ENCODE measurements around the gene SSR1. TPM values are rescaled to one million over a fixed set of nuclear protein-coding genes. Genes with fewer than 3 reads are reported as not detected.
A peak's percentile ranks its signal among the peaks of the same experiment; 100 is the strongest.
"Not testable (repeated sequence)": the region's sequence is repeated elsewhere in the genome, so short reads cannot be mapped to it uniquely, and the experiment has no call there.

The SSR1 gene
- total RNA-seq (2014; rRNA removed): 65.2 and 67.2 TPM in 2 replicates
- Bru-seq, nascent RNA: percentile 94 among the genes with signal in this experiment
- BruChase-seq, experiment 1, labeled RNA remaining after a 6-hour chase: percentile 97 among the genes with signal in this experiment
- BruChase-seq, experiment 2, labeled RNA remaining after a 2-hour chase: percentile 92 among the genes with signal in this experiment
- long read RNA-seq, full-length matches to known transcripts: 302 of 383 reads
- long read RNA-seq, partial matches to known transcripts: 3 of 383 reads
- long read RNA-seq, other reads (novel, unspliced or antisense): 78 of 383 reads

- ChIA-PET POLR2A (ENCODE audit: unreplicated experiment) (interaction anchor here (0.6 kb wide), 2 partner anchors 98 to 278 kb away, joined by 4 to 13 read pairs; no protein-coding TSS in a partner anchor), CTCF (no interaction called here)
- Histone ChIP-seq H3K27ac (ENCODE audit: low read length) (peak within 1 kb of the TSS; percentile 53), H4K20me1 (ENCODE audit: low read length) (peaks cover 20% of the 10 kb centered on the region), H3K9me2 (replicated peaks; ENCODE audit: low read length) (no peaks in the 10 kb centered on the region), H3K9me3 (ENCODE audit: low read length) (no peaks in the 10 kb centered on the region), H2AFZ (ENCODE audit: low read length) (peak within 1 kb of the TSS; percentile 85), H3K79me2 (ENCODE audit: low read length) (peaks cover 51% of the 10 kb centered on the region), H3K4me1 (ENCODE audit: insufficient read depth, low read length) (peaks cover 18% of the 10 kb centered on the region), H3K4me3 (ENCODE audit: low read length) (peak within 1 kb of the TSS; percentile 91), H3F3A (ENCODE audit: low read length, unreplicated experiment) (no peaks in the 10 kb centered on the region), H3K9ac (ENCODE audit: low read length) (peak within 1 kb of the TSS; percentile 97), H3K27me3 (ENCODE audit: low read length) (no peaks in the 10 kb centered on the region), H3K36me3 (ENCODE audit: low read depth, low read length) (peaks cover 21% of the 10 kb centered on the region), H3K4me2 (ENCODE audit: low read length) (peak within 1 kb of the TSS; percentile 79)
- BruUV-seq (replicated peaks): no TSS peak
- DNase-seq: peak; percentile 97
- intact Hi-C loops (cut with micrococcal nuclease): loop anchor here (1.0 kb wide), 2 partner anchors 76 to 228 kb away; partner anchors contain the start of genes CAGE1, DSP and RIOK1
- TF ChIP-seq EZH2 (IDR thresholded peaks at IDR 0.05; ENCODE audit: low read length, unreplicated experiment) (no peak), CTCF (conservative IDR thresholded peaks at IDR 0.05; ENCODE audit: low read depth, low read length) (no peak), EZH2phosphoT487 (IDR thresholded peaks at IDR 0.05; ENCODE audit: borderline replicate concordance, low read length) (no peak)
- peak; percentile 95 for ATAC-seq
These were observed at the start of gene SSR1 for GRCh38 chr6:7312616-7313504. Gene SSR1, minus strand, starts transcription at chr6:7313199. Its CDS starts 79 bp downstream, at chr6:7313120.

GRCh38 chr6:7351916-7352315, 38.9 kb upstream of the SSR1 start:
- H3K9me3 ChIP-seq (ENCODE audit: low read length); intact Hi-C loops (cut with micrococcal nuclease); DNase-seq; H2AFZ ChIP-seq (ENCODE audit: low read length); H3K9me2 ChIP-seq (replicated peaks; ENCODE audit: low read length); H3K27ac ChIP-seq (ENCODE audit: low read length); H4K20me1 ChIP-seq (ENCODE audit: low read length); H3F3A ChIP-seq (ENCODE audit: low read length, unreplicated experiment); H3K4me3 ChIP-seq (ENCODE audit: low read length); H3K9ac ChIP-seq (ENCODE audit: low read length); ATAC-seq; H3K4me2 ChIP-seq (ENCODE audit: low read length); H3K36me3 ChIP-seq (ENCODE audit: low read depth, low read length); H3K27me3 ChIP-seq (ENCODE audit: low read length); H3K79me2 ChIP-seq (ENCODE audit: low read length); CTCF ChIA-PET; POLR2A ChIA-PET (ENCODE audit: unreplicated experiment); BruUV-seq (replicated peaks): not testable (repeated sequence)
- peaks cover 13% of the 10 kb centered on the region for H3K4me1 ChIP-seq (ENCODE audit: insufficient read depth, low read length)

- H4K20me1 ChIP-seq (ENCODE audit: low read length); H3K4me3 ChIP-seq (ENCODE audit: low read length); ATAC-seq; POLR2A ChIA-PET (ENCODE audit: unreplicated experiment); BruUV-seq (replicated peaks); H3K36me3 ChIP-seq (ENCODE audit: low read depth, low read length); intact Hi-C loops (cut with micrococcal nuclease); H3K9me2 ChIP-seq (replicated peaks; ENCODE audit: low read length); H3K9ac ChIP-seq (ENCODE audit: low read length); CTCF ChIA-PET; H3K79me2 ChIP-seq (ENCODE audit: low read length); H3K27me3 ChIP-seq (ENCODE audit: low read length); DNase-seq; H3K27ac ChIP-seq (ENCODE audit: low read length); H3F3A ChIP-seq (ENCODE audit: low read length, unreplicated experiment); H3K4me2 ChIP-seq (ENCODE audit: low read length); H2AFZ ChIP-seq (ENCODE audit: low read length); H3K9me3 ChIP-seq (ENCODE audit: low read length): not testable (repeated sequence)
- peaks cover 18% of the 10 kb centered on the region for H3K4me1 ChIP-seq (ENCODE audit: insufficient read depth, low read length)
These were observed 37.6 kb upstream of the SSR1 start for GRCh38 chr6:7350591-7350990.

- POLR2A ChIA-PET (ENCODE audit: unreplicated experiment); intact Hi-C loops (cut with micrococcal nuclease); H3K27me3 ChIP-seq (ENCODE audit: low read length); H3K9me2 ChIP-seq (replicated peaks; ENCODE audit: low read length); H3F3A ChIP-seq (ENCODE audit: low read length, unreplicated experiment); H4K20me1 ChIP-seq (ENCODE audit: low read length); H3K79me2 ChIP-seq (ENCODE audit: low read length); H3K36me3 ChIP-seq (ENCODE audit: low read depth, low read length); BruUV-seq (replicated peaks); H3K9me3 ChIP-seq (ENCODE audit: low read length); CTCF ChIA-PET; H3K4me3 ChIP-seq (ENCODE audit: low read length): not testable (repeated sequence)
- Histone ChIP-seq H3K4me1 (ENCODE audit: insufficient read depth, low read length) (peaks cover 22% of the 10 kb centered on the region), H3K4me2 (ENCODE audit: low read length) (peak overlapping the region; percentile 53), H2AFZ (ENCODE audit: low read length) (peak overlapping the region; percentile 69), H3K9ac (ENCODE audit: low read length) (peak overlapping the region; percentile 85), H3K27ac (ENCODE audit: low read length) (peak overlapping the region; percentile 97)
- ATAC-seq: peak; percentile 77
- DNase-seq: peak; percentile 91
These were observed 34.6 kb upstream of the SSR1 start for GRCh38 chr6:7347551-7347997.

- peaks cover 24% of the 10 kb centered on the region for H3K4me1 ChIP-seq (ENCODE audit: insufficient read depth, low read length)
- CTCF ChIA-PET; H3K27ac ChIP-seq (ENCODE audit: low read length); H3K4me3 ChIP-seq (ENCODE audit: low read length); DNase-seq; H3K27me3 ChIP-seq (ENCODE audit: low read length); H3K36me3 ChIP-seq (ENCODE audit: low read depth, low read length); H2AFZ ChIP-seq (ENCODE audit: low read length); ATAC-seq; H3K79me2 ChIP-seq (ENCODE audit: low read length); H3K9me3 ChIP-seq (ENCODE audit: low read length); BruUV-seq (replicated peaks); H3K4me2 ChIP-seq (ENCODE audit: low read length); H4K20me1 ChIP-seq (ENCODE audit: low read length); POLR2A ChIA-PET (ENCODE audit: unreplicated experiment); H3K9me2 ChIP-seq (replicated peaks; ENCODE audit: low read length); H3F3A ChIP-seq (ENCODE audit: low read length, unreplicated experiment); H3K9ac ChIP-seq (ENCODE audit: low read length); intact Hi-C loops (cut with micrococcal nuclease): not testable (repeated sequence)
These were observed 31.9 kb upstream of the SSR1 start for GRCh38 chr6:7344773-7345450.

Data from PC-3 (cell line).